SHP77 treated with DMSO at 0.1 percent for 48 hours (cell line): ENCODE results near the gene GUCY2D.
"Not testable (repeated sequence)": the region's sequence is repeated elsewhere in the genome, so short reads cannot be mapped to it uniquely, and the experiment has no call there.

ENCODE experiments used
- DNase-seq: peaks from one replicate; lab custom pipeline; 2025; lab: John Stamatoyannopoulos, UW

Gene GUCY2D

GRCh38 chr17:8001976-8002720 lies at the start of gene GUCY2D:
Gene GUCY2D, plus strand, starts transcription at chr17:8002615. Its CDS starts 433 bp downstream, at chr17:8003048.
- DNase-seq = no peak

GRCh38 chr17:7953266-7953665 lies 49.1 kb upstream of the GUCY2D start:
- not testable (repeated sequence) for DNase-seq

- no peak for DNase-seq
Measured at GRCh38 chr17:7955414-7956227, 46.8 kb upstream of the GUCY2D start.

GRCh38 chr17:7956228-7956965 lies 46.0 kb upstream of the GUCY2D start:
- no peak for DNase-seq

GRCh38 chr17:7959503-7960253 lies 42.7 kb upstream of the GUCY2D start:
- DNase-seq = no peak

GRCh38 chr17:7961421-7961820 lies 41.0 kb upstream of the GUCY2D start:
- DNase-seq = no peak

GRCh38 chr17:7967751-7968150 lies 34.7 kb upstream of the GUCY2D start:
- DNase-seq = no peak

GRCh38 chr17:7969433-7969832 lies 33.0 kb upstream of the GUCY2D start:
- DNase-seq = no peak

GRCh38 chr17:7971651-7972050 lies 30.8 kb upstream of the GUCY2D start:
- DNase-seq = no peak

GRCh38 chr17:7972131-7972785 lies 30.2 kb upstream of the GUCY2D start:
- no peak for DNase-seq

- no peak for DNase-seq
Measured at GRCh38 chr17:7974638-7975131, 27.7 kb upstream of the GUCY2D start.

GRCh38 chr17:7977039-7977438 lies 25.4 kb upstream of the GUCY2D start:
- no peak for DNase-seq

- no peak for DNase-seq
Measured at GRCh38 chr17:7977805-7978204, 24.6 kb upstream of the GUCY2D start.

GRCh38 chr17:7982173-7982572 lies 20.2 kb upstream of the GUCY2D start:
- DNase-seq = no peak

- no peak for DNase-seq
Measured at GRCh38 chr17:7982666-7983065, 19.7 kb upstream of the GUCY2D start.

GRCh38 chr17:7984904-7985303 lies 17.5 kb upstream of the GUCY2D start:
- no peak for DNase-seq

- DNase-seq = no peak
Measured at GRCh38 chr17:7987112-7987893, 15.1 kb upstream of the GUCY2D start.

GRCh38 chr17:7988750-7989178 lies 13.7 kb upstream of the GUCY2D start:
- peak; percentile 79 for DNase-seq

GRCh38 chr17:7989781-7990655 lies 12.4 kb upstream of the GUCY2D start:
- DNase-seq = peak; percentile 86
